K562 (cell line): ENCODE measurements around the gene DNAI7.

Experiments used
- POLR2AphosphoS5 ChIP-seq: IDR thresholded peaks from 2 replicates; pipeline ENCODE4 v1.6.1; 2011; ENCODE audit warnings: mild to moderate bottlenecking, low read depth, low read length, moderate library complexity; ENCODE audit not compliant: control insufficient read depth, insufficient read depth
- TCF7L2 ChIP-seq: fragments of 150-350 bp; IDR thresholded peaks from 2 replicates; pipeline ENCODE4 v1.6.1; 2016; ENCODE audit warnings: low read depth, mild to moderate bottlenecking, low read length, moderate library complexity
- THAP7 ChIP-seq: fragments of 250-450 bp; sonication (Bioruptor Pico); IDR thresholded peaks from 2 replicates; pipeline ENCODE4 v1.5.0; 2021

GRCh38 chr12:25074954-25075353 is 120.0 kb downstream of the DNAI7 start:
- TF ChIP-seq TCF7L2 (no peak), THAP7 (no peak), POLR2AphosphoS5 (no peak)
